Sigmoid colon (tissue), 7 donors: ENCODE data around the gene SP3. TPM values are rescaled to one million over a fixed set of nuclear protein-coding genes. Genes with fewer than 3 reads are reported as not detected.
A peak's percentile ranks its signal among the peaks of the same experiment; 100 is the strongest.

Experiments
- DNase-seq: peaks from one replicate; pipeline ENCODE4 v3.0.0-alpha.2; 2019
- H3K27ac ChIP-seq, 4 donors: fragments of 200-600 bp; sonication (generic); one replicate each; pipeline ENCODE4 v1.5.1; 2016 to 2019; ENCODE audit warnings: mild to moderate bottlenecking in 1 of 4
- H3K27me3 ChIP-seq, 3 donors: fragments of 200-600 bp; sonication (generic); one replicate each; pipeline ENCODE4 v1.5.1; 2019; ENCODE audit warnings: mild to moderate bottlenecking in 1 of 3
- H3K36me3 ChIP-seq, 4 donors: fragments of 200-600 bp; sonication (generic); one replicate each; pipeline ENCODE4 v1.5.1; 2016 to 2019
- H3K4me1 ChIP-seq, 4 donors: fragments of 200-600 bp; sonication (generic); one replicate each; pipeline ENCODE4 v1.5.1; 2017 to 2019
- H3K4me3 ChIP-seq, 4 donors: fragments of 200-600 bp; sonication (generic); one replicate each; pipeline ENCODE4 v1.5.1; 2017 to 2019; ENCODE audit warnings: mild to moderate bottlenecking in 2 of 4, moderate library complexity in 1 of 4
- H3K9me3 ChIP-seq, 4 donors: fragments of 200-600 bp in 3 of 4; sonication (generic) in 3 of 4; one replicate each; pipeline versions ENCODE4 v1.5.1 to v1.6.1; 2013 to 2019
- CTCF ChIP-seq, 4 experiments: fragments of 450-650 bp in 3 of 4; fragments of 200-600 bp in 1 of 4; IDR thresholded peaks; one replicate each; pipeline ENCODE4 v1.5.1; 2016 to 2019; ENCODE audit warnings: antibody characterized with exemption in 4 of 4, mild to moderate bottlenecking in 3 of 4, moderate library complexity in 2 of 4
- EP300 ChIP-seq, 4 donors: sonication (generic); formaldehyde crosslinking; IDR thresholded peaks; one replicate each; pipeline ENCODE4 v1.6.1; 2017; ENCODE audit warnings: antibody characterized with exemption in 4 of 4
- POLR2A ChIP-seq, 2 donors: fragments of 450-650 bp; IDR thresholded peaks; one replicate each; pipeline ENCODE4 v1.6.1; 2016; ENCODE audit warnings: antibody characterized with exemption in 2 of 2, mild to moderate bottlenecking in 2 of 2, moderate library complexity in 2 of 2
- POLR2AphosphoS5 ChIP-seq, 4 donors: sonication (generic); formaldehyde crosslinking; IDR thresholded peaks; one replicate each; pipeline ENCODE4 v1.6.1; 2017; ENCODE audit warnings: antibody characterized with exemption in 4 of 4
- WGBS, 2 donors: extraction: QIAGEN DNeasy Blood & Tissue Kit; methylation state at CpG; one replicate each; pipeline ENCODE4 v1.1.7; 2013; 5-methylcytosine and 5-hydroxymethylcytosine counted together
- intact Hi-C: fragments of 100-400 bp; cut with DNase I; formaldehyde crosslinking; loops from one replicate; pipeline ENCODE4 v1.15.1; 2023
- polyA plus RNA-seq, 3 donors: library from polyadenylated mRNA; stranded (reverse); fragments of 200-250 nt; gene quantifications; one replicate each; pipeline ENCODE4 v1.2.3, GENCODE V29; 2013
- total RNA-seq, 4 donors: library from RNA; depleted of rRNA; stranded (reverse); fragments of >200 nt; gene quantifications; one replicate each; pipeline ENCODE4 v1.1.0, GENCODE V29; 2016
- donor health status: healthy with polysubstance abuse.
- donor health status: Bipolar disorder and iron deficiency.
- donor health status: healthy.

SP3 gene
- total and polyA plus RNA-seq, 7 donors = 24.6 to 120 (median 67.9) TPM

- Histone ChIP-seq H3K27ac (no peak overlapping the region), H3K9me3 (no peaks in the 10 kb centered on the region), H3K4me1 (no peaks in the 10 kb centered on the region), H3K27me3 (no peaks in the 10 kb centered on the region), H3K4me3 (no peak overlapping the region), H3K36me3 (peaks cover 0 to 1% (median under 1%) of the 10 kb centered on the region in 4 donors)
- intact Hi-C loops = no loop called here
- TF ChIP-seq EP300 (IDR thresholded peaks at IDR 0.05) = no peak
- no peak for TF ChIP-seq CTCF (IDR thresholded peaks at IDR 0.05)
- TF ChIP-seq POLR2A (IDR thresholded peaks at IDR 0.05) = no peak
- TF ChIP-seq POLR2AphosphoS5 (IDR thresholded peaks at IDR 0.05) = no peak
- no peak for DNase-seq
- 83 to 93% methylated on average over 12 of the region's 12 CpGs for WGBS, 2 donors
Observed at GRCh38 chr2:173898996-173899395, 66.2 kb downstream of the SP3 start.

GRCh38 chr2:173898178-173898668, 67.0 kb downstream of the SP3 start:
- Histone ChIP-seq H3K27ac (no peak overlapping the region), H3K36me3 (no peaks in the 10 kb centered on the region), H3K4me1 (no peaks in the 10 kb centered on the region), H3K9me3 (no peaks in the 10 kb centered on the region), H3K4me3 (no peak overlapping the region), H3K27me3 (no peaks in the 10 kb centered on the region)
- intact Hi-C loops = no loop called here
- no peak for DNase-seq
- 58 to 81% methylated on average over 5 of the region's 5 CpGs for WGBS, 2 donors
- no peak for TF ChIP-seq CTCF (IDR thresholded peaks at IDR 0.05)
- TF ChIP-seq POLR2AphosphoS5 (IDR thresholded peaks at IDR 0.05) = peak in 1 of 4 donors; percentile 6

GRCh38 chr2:173896755-173897154, 68.4 kb downstream of the SP3 start:
- no peak for DNase-seq
- Histone ChIP-seq H3K4me3 (no peak overlapping the region), H3K27ac (no peak overlapping the region), H3K27me3 (no peaks in the 10 kb centered on the region), H3K9me3 (no peaks in the 10 kb centered on the region), H3K36me3 (no peaks in the 10 kb centered on the region), H3K4me1 (no peaks in the 10 kb centered on the region)
- intact Hi-C loops = no loop called here
- WGBS, 2 donors = 89 to 95% methylated on average over 2 of the region's 2 CpGs
- TF ChIP-seq POLR2AphosphoS5 (IDR thresholded peaks at IDR 0.05) (no peak), POLR2A (IDR thresholded peaks at IDR 0.05) (no peak), CTCF (IDR thresholded peaks at IDR 0.05) (no peak), EP300 (IDR thresholded peaks at IDR 0.05) (no peak)

GRCh38 chr2:173892341-173892740, 72.8 kb downstream of the SP3 start:
- intact Hi-C loops = no loop called here
- H3K27ac ChIP-seq = no peak overlapping the region
- no peak overlapping the region for H3K4me3 ChIP-seq
- H3K27me3 ChIP-seq = peaks cover 0 to 4% (median 0%) of the 10 kb centered on the region in 3 donors
- peaks cover 0 to 3% (median 0%) of the 10 kb centered on the region in 4 donors for H3K9me3 ChIP-seq
- no peak for DNase-seq
- no peaks in the 10 kb centered on the region for H3K36me3 ChIP-seq
- TF ChIP-seq POLR2AphosphoS5 (IDR thresholded peaks at IDR 0.05) = no peak
- TF ChIP-seq EP300 (IDR thresholded peaks at IDR 0.05) = no peak
- no peak for TF ChIP-seq CTCF (IDR thresholded peaks at IDR 0.05)
- no peak for TF ChIP-seq POLR2A (IDR thresholded peaks at IDR 0.05)
- WGBS, 2 donors = 70 to 81% methylated on average over 2 of the region's 2 CpGs
- no peaks in the 10 kb centered on the region for H3K4me1 ChIP-seq
